GM12873 (cell line): ENCODE measurements around the gene MC1R.

Experiments
- CTCF ChIP-seq: IDR thresholded peaks from 2 replicates; pipeline ENCODE4 v1.5.1; 2012; ENCODE audit warnings: low read depth, mild to moderate bottlenecking, moderate library complexity, low read length, control low read depth; ENCODE audit not compliant: insufficient read depth; ENCODE audit errors: missing control alignments

MC1R gene

DNA sequence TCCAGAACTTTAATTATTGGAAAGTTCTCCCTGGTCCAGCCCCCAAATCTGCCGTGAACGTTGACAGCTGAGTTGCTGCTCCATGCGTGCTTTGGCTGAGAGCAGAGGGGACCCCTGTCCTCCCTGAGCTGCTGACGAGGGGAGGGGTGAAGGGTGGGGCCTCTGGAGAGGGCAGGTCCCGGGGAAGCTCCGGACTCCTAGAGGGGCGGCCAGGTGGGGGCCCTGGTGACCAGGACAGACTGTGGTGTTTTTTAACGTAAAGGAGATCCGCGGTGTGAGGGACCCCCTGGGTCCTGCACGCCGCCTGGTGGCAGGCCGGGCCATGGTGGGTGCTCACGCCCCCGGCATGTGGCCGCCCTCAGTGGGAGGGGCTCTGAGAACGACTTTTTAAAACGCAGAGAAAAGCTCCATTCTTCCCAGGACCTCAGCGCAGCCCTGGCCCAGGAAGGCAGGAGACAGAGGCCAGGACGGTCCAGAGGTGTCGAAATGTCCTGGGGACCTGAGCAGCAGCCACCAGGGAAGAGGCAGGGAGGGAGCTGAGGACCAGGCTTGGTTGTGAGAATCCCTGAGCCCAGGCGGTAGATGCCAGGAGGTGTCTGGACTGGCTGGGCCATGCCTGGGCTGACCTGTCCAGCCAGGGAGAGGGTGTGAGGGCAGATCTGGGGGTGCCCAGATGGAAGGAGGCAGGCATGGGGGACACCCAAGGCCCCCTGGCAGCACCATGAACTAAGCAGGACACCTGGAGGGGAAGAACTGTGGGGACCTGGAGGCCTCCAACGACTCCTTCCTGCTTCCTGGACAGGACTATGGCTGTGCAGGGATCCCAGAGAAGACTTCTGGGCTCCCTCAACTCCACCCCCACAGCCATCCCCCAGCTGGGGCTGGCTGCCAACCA is at the start of gene MC1R:
Gene MC1R (plus strand): TSS at position 410 of the 895 bp plus-strand sequence. CDS start 397 bp downstream, at position 807.
- peak; percentile 61 for TF ChIP-seq CTCF

GRCh38 chr16:89869911-89870310 is 48.8 kb upstream of the MC1R start:
- TF ChIP-seq CTCF: no peak

- no peak for TF ChIP-seq CTCF
These were observed 48.2 kb upstream of the MC1R start for GRCh38 chr16:89870440-89870839.

GRCh38 chr16:89871895-89872294 is 46.8 kb upstream of the MC1R start:
- TF ChIP-seq CTCF: no peak

GRCh38 chr16:89873109-89873971 is 45.3 kb upstream of the MC1R start, which contains the start of gene TCF25:
Gene TCF25, plus strand, starts transcription at chr16:89873592. Its CDS starts 76 bp downstream, at chr16:89873668.
- peak; percentile 5 for TF ChIP-seq CTCF

GRCh38 chr16:89873972-89874689 is 44.5 kb upstream of the MC1R start:
- no peak for TF ChIP-seq CTCF
